HG03342 (cell line): ENCODE data around the gene SAMD4A.

Source experiments
- ATAC-seq: cut with Tn5 transposase; IDR thresholded peaks from one replicate; pipeline ENCODE4 v1.9.1; 2021; ENCODE audit warnings: mild to moderate bottlenecking, moderate library complexity; ENCODE audit not compliant: unreplicated experiment

The SAMD4A gene

GRCh38 chr14:54812617-54813016 lies 245.7 kb downstream of the SAMD4A start:
- no peak for ATAC-seq

- no peak for ATAC-seq
Measured at GRCh38 chr14:54813081-54813480, 246.2 kb downstream of the SAMD4A start.

- no peak for ATAC-seq
Measured at GRCh38 chr14:54814076-54814475, 247.1 kb downstream of the SAMD4A start.

- ATAC-seq: no peak
Measured at GRCh38 chr14:54815016-54815415, 248.1 kb downstream of the SAMD4A start.

GRCh38 chr14:54815515-54815914 lies 248.6 kb downstream of the SAMD4A start:
- ATAC-seq: no peak

GRCh38 chr14:54816450-54816849 lies 249.5 kb downstream of the SAMD4A start:
- no peak for ATAC-seq

GRCh38 chr14:54817506-54817905 lies 250.6 kb downstream of the SAMD4A start:
- no peak for ATAC-seq

GRCh38 chr14:54818201-54819133 lies 251.5 kb downstream of the SAMD4A start:
- ATAC-seq: no peak

GRCh38 chr14:54822685-54823084 lies 255.8 kb downstream of the SAMD4A start:
- ATAC-seq: no peak

GRCh38 chr14:54823757-54824549 lies 257.0 kb downstream of the SAMD4A start:
- no peak for ATAC-seq

- no peak for ATAC-seq
Measured at GRCh38 chr14:54828037-54828436, 261.1 kb downstream of the SAMD4A start.

- ATAC-seq: no peak
Measured at GRCh38 chr14:54829486-54830224, 262.7 kb downstream of the SAMD4A start.

- ATAC-seq: no peak
Measured at GRCh38 chr14:54830650-54831049, 263.7 kb downstream of the SAMD4A start.

- ATAC-seq: no peak
Measured at GRCh38 chr14:54834081-54834480, 267.2 kb downstream of the SAMD4A start.

- ATAC-seq: no peak
Measured at GRCh38 chr14:54834727-54835126, 267.8 kb downstream of the SAMD4A start.

GRCh38 chr14:54836231-54836630 lies 269.3 kb downstream of the SAMD4A start:
- ATAC-seq: no peak

GRCh38 chr14:54837508-54838149 lies 270.7 kb downstream of the SAMD4A start:
- no peak for ATAC-seq

GRCh38 chr14:54838931-54839512 lies 272.1 kb downstream of the SAMD4A start:
- ATAC-seq: no peak

- ATAC-seq: no peak
Measured at GRCh38 chr14:54839701-54840119, 272.8 kb downstream of the SAMD4A start.

GRCh38 chr14:54840336-54840735 lies 273.4 kb downstream of the SAMD4A start:
- ATAC-seq: no peak
